HG03558 (cell line): Measurements from ENCODE around the gene GRIA2.
"Not testable (repeated sequence)": the region's sequence is repeated elsewhere in the genome, so short reads cannot be mapped to it uniquely, and the experiment has no call there.

Source experiments
- ATAC-seq: cut with Tn5 transposase; IDR thresholded peaks from one replicate; pipeline ENCODE4 v1.9.1; 2021; ENCODE audit warnings: moderate number of reproducible peaks; ENCODE audit not compliant: unreplicated experiment; ENCODE audit errors: extremely low read depth

The GRIA2 gene

GRCh38 chr4:157246964-157247363, 26.4 kb downstream of the GRIA2 start:
- ATAC-seq: no peak

DNA sequence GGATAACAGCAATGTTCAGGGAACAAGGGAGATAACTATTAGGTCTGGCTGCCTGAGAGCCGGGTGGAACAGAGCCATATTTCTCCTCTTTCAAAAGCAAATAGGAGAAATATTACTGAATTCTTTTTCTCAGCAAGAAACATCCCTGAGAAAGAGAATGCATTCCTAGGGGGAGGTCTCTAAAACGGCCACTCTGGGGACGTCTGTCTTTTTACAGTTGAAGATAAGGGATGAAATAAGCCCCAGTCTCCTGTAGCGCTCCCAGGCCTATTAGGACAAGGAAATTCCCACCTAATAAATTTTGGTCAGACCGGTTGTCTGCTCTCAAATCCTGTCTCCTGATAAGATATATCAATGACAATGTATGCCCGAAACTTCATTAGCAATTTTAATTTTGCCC, 37.6 kb downstream of the GRIA2 start:
- ATAC-seq: not testable (repeated sequence)

GRCh38 chr4:157265281-157265680, 44.8 kb downstream of the GRIA2 start:
- ATAC-seq: no peak

GRCh38 chr4:157270108-157270507, 49.6 kb downstream of the GRIA2 start:
- ATAC-seq: no peak

DNA sequence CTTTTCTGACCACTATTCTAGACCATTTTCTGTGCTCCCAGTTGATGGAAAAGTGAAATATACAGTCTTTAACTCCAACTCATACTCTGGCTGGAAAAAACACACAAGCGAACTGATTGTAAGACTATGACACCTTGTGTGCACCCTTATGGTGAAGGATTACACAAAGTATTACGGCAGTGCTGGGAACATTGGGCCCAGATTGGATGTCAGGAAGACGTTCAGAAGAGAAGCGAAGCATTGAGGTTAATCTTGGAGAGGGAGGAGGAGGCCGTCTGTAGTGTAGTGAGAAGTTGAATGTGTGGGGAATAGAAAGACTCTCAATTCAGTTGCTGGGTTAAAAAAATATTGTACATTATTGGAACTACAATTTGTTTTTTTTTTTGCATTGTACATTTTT, 50.0 kb downstream of the GRIA2 start:
- no peak for ATAC-seq

- no peak for ATAC-seq
Observed at GRCh38 chr4:157271166-157271869, 50.8 kb downstream of the GRIA2 start.

GRCh38 chr4:157280673-157281072, 60.1 kb downstream of the GRIA2 start:
- no peak for ATAC-seq

- ATAC-seq: no peak
Observed at GRCh38 chr4:157282019-157282418, 61.5 kb downstream of the GRIA2 start.

GRCh38 chr4:157287445-157287844, 66.9 kb downstream of the GRIA2 start:
- no peak for ATAC-seq

DNA sequence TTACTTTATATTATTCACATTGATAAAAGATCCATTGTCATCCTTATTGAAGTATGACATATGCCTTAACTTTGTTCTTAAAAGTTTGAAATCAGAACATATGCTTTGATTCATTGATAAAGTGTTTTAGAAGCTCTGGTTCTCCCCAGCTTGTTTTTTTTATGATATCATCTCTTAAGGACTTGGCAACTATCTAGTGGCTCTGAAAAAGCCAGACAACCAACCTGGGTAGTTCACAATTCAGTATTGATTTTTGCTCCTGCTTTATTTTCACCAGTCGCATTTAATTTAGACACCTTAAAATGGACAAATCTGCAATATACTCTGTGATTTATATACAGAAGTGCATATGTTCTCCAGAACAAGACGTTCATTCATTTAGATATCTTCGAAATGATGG, 70.1 kb downstream of the GRIA2 start:
- ATAC-seq: no peak

GRCh38 chr4:157291071-157291470, 70.5 kb downstream of the GRIA2 start:
- no peak for ATAC-seq

- no peak for ATAC-seq
Observed at GRCh38 chr4:157293673-157294072, 73.1 kb downstream of the GRIA2 start.

DNA sequence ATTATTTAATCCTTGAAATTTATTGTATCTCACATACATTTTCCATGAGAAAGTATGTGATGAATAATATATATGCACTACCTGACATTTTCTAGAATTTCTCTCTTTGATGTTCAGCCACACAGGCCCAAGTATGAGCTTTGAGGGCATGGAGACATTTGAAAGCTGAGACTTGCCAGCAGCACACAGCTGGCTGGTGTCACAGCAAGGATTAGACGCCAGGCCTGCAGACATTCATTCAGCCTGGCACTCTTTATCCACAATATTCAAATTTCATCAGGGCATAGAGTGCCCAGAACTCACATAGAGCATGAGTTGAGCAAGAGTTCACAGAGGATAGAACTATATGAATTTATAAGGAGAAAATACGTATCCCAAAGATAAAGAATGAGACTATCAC, 74.0 kb downstream of the GRIA2 start:
- ATAC-seq: no peak

DNA sequence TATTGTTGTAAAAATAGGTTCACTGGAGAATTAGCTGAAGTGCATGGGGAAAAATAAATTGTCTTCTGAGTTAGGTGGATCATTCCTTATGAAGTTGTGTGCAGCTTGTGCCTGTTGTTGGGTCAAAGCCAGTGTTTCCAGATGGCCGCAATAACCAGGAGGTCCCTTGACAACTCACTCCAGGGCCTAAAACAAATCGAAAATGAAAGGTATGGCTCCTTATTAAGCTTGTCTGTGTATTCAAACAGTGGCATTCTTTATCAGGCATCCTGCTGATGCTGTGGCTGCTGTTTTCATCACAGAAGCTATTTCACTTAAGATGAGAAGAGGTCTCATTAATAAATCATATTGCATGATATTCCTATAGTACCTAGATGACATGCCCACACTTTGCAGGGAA, 80.2 kb downstream of the GRIA2 start:
- no peak for ATAC-seq

DNA sequence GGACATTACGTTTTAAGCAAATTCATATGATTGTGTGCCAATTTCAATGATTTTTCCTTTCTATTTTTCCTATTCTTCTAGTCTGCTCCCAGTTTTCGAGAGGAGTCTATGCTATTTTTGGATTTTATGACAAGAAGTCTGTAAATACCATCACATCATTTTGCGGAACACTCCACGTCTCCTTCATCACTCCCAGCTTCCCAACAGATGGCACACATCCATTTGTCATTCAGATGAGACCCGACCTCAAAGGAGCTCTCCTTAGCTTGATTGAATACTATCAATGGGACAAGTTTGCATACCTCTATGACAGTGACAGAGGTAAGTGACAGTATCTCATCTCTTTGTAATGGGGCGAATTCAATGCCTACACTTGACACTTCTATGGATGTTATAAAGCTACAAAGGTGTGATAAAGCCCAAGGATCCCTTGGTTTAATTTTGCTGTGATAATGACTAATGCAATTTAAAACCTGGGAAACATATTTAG, 83.0 kb downstream of the GRIA2 start:
- no peak for ATAC-seq

DNA sequence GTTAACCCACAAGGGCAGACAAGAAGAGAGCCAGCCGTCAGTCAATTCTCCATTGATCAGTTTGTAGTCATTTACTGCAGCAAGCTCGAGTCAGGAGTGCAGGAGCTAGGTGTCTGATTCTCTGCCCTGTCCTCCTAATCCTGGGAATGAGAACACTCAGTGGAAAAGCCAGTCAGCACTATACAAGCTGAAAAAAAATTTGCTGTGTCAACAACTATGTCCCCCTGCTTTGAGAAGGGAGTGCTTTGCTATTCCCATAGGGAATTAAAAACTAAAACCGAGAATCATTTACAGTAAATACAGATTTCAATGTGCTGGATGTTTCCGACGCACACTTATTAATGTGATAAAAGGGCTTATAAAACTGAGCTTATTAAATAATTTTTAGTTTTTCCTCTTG, 84.2 kb downstream of the GRIA2 start:
- ATAC-seq: no peak

- no peak for ATAC-seq
Observed at GRCh38 chr4:157312702-157313101, 92.2 kb downstream of the GRIA2 start.

GRCh38 chr4:157314906-157315305, 94.4 kb downstream of the GRIA2 start:
- no peak for ATAC-seq

DNA sequence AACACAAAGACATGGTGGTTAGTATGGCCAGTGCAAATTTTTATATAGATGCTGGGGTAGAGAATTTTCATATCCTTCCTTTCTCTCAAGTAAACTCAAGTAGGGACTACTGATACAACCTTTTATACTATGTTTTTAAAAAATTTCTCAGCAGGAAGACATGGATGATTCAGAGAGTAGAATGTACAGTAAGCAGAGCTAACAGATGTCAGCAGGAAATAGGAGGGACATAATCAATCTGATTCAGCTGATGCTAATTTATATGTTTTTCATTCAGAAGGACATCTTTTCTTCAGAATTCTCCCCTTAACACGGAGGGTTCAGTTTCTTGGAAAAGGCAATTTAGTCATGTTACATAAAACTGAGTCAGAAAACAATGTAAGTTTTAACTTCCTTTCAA, 95.4 kb downstream of the GRIA2 start:
- ATAC-seq: no peak

DNA sequence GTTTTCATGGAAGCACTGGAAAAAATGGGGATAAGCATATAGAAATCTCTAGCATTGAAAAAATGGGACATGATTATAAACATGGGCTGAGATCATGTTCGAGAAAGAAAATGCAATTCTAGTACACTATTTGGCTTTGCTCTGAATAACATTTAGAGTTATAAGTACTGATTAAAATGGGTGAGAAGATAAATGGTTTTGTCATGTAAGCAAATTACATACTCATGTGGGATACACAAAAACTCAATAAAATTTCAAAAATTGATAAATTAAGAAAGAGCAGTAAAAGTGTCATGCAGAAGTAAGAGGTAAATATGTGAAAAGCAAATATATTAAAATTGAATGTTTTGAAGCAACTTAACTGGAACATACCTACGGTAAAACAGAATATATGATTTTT, 99.6 kb downstream of the GRIA2 start:
- ATAC-seq: no peak

- ATAC-seq: no peak
Observed at GRCh38 chr4:157327666-157328065, 107.1 kb downstream of the GRIA2 start.

DNA sequence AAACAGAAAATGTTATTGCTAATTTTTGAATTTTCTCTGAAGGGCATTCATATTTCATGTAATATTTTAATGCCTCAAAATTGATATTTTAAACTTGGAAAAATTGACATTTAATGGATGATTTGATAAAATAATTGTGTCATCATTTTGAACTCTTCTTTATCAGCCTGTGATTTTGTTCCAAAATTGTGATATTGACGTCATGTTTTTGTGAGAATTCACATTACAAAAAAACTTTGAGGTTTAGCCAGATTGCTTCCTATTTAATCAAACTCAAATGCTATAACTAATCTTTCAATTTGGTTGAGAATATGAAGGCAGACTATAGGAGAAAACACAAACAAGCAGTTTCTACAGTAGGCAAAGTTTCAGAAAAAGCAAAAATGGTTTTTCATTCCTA, 137.4 kb downstream of the GRIA2 start:
- ATAC-seq: no peak
